Measurements from ENCODE around the gene TNFSF9. TPM values are rescaled to one million over a fixed set of nuclear protein-coding genes. Genes with fewer than 3 reads are reported as not detected.
A peak's percentile ranks its signal among the peaks of the same experiment; 100 is the strongest.

Gene TNFSF9
- total and polyA plus RNA-seq, 4 experiments from 2014 or later, result 0.29 to 3.3 (median 0.81) TPM

GRCh38 chr19:6518145-6518911 lies 12.5 kb upstream of the TNFSF9 start:
- CTCF ChIA-PET (ENCODE audit: partially characterized antibody), result interaction anchor here (0.7 to 4.5 kb wide), 6 partner anchors 14 to 408 kb away, joined by 3 to 54 read pairs (median 4); no protein-coding TSS in a partner anchor
- POLR2A ChIA-PET (ENCODE audit: partially characterized antibody), result interaction anchor here (1.3 kb wide), 2 partner anchors 59 to 372 kb away, joined by 3 to 4 read pairs; partner anchors contain the start of gene SLC25A23
- Histone ChIP-seq H3K9me3 (ENCODE audit: control insufficient read depth in 1 of 2, low read length in 2 of 2) (no peaks in the 10 kb centered on the region), H3K36me3 (ENCODE audit: insufficient read depth, low read length) (no peaks in the 10 kb centered on the region), H3K4me3 (ENCODE audit: low read length in 2 of 2) (no peak overlapping the region), H3K27me3 (ENCODE audit: insufficient read depth, low read length) (no peaks in the 10 kb centered on the region), H3K4me1 (ENCODE audit: insufficient read depth, low read length) (peaks cover 36% of the 10 kb centered on the region), H3K27ac (ENCODE audit: low read depth, low read length) (no peak overlapping the region)
- H3K4me3 Mint-ChIP-seq, result peak overlapping the region; percentile 35 to 74 (median 50)
- peak overlapping the region in 4 of 7 donors; percentile 3 to 65 (median 38) for H3K27ac Mint-ChIP-seq
- H3K36me3 Mint-ChIP-seq, result no peaks in the 10 kb centered on the region
- H3K4me1 Mint-ChIP-seq, result peaks cover 27 to 47% (median 35%) of the 10 kb centered on the region in 4 donors
- DNase-seq, result no peak
- peaks cover 0 to 3% (median 0%) of the 10 kb centered on the region in 8 donors for H3K9me3 Mint-ChIP-seq
- intact Hi-C loops (cut with micrococcal nuclease), result no loop called here
- H3K27me3 Mint-ChIP-seq, result no peaks in the 10 kb centered on the region

- CTCF ChIA-PET (ENCODE audit: partially characterized antibody), result interaction anchor here (4.5 kb wide), 1 partner anchor 344 kb away, joined by 54 read pairs; no protein-coding TSS in a partner anchor
- intact Hi-C loops (cut with micrococcal nuclease), result no loop called here
- no peaks in the 10 kb centered on the region for H3K36me3 ChIP-seq (ENCODE audit: insufficient read depth, low read length)
- H3K4me3 ChIP-seq (ENCODE audit: low read length in 2 of 2), result no peak overlapping the region
- no peaks in the 10 kb centered on the region for H3K9me3 ChIP-seq (ENCODE audit: control insufficient read depth in 1 of 2, low read length in 2 of 2)
- H3K27me3 ChIP-seq (ENCODE audit: insufficient read depth, low read length), result no peaks in the 10 kb centered on the region
- H3K4me3 Mint-ChIP-seq, result peak overlapping the region in 4 of 8 donors; percentile 15 to 62 (median 46)
- peak overlapping the region in 1 of 7 donors; percentile 13 for H3K27ac Mint-ChIP-seq
- H3K27ac ChIP-seq (ENCODE audit: low read depth, low read length), result no peak overlapping the region
- peaks cover 27 to 47% (median 35%) of the 10 kb centered on the region in 4 donors for H3K4me1 Mint-ChIP-seq
- DNase-seq, result no peak
- H3K27me3 Mint-ChIP-seq, result no peaks in the 10 kb centered on the region
- H3K4me1 ChIP-seq (ENCODE audit: insufficient read depth, low read length), result peaks cover 36% of the 10 kb centered on the region
- POLR2A ChIA-PET (ENCODE audit: partially characterized antibody), result interaction anchor here (0.6 kb wide), 1 partner anchor 53 kb away, joined by 3 read pairs; no protein-coding TSS in a partner anchor
- H3K36me3 Mint-ChIP-seq, result no peaks in the 10 kb centered on the region
- peaks cover 0 to 3% (median 0%) of the 10 kb centered on the region in 8 donors for H3K9me3 Mint-ChIP-seq
Observed at GRCh38 chr19:6519289-6519688, 11.5 kb upstream of the TNFSF9 start.

- ChIA-PET POLR2A (ENCODE audit: partially characterized antibody) (interaction anchor here (0.6 to 1.1 kb wide), 2 partner anchors 278 to 342 kb away, joined by 3 to 4 read pairs; no protein-coding TSS in a partner anchor), CTCF (ENCODE audit: partially characterized antibody) (interaction anchor here (1.0 to 1.5 kb wide), 2 partner anchors 211 to 342 kb away, joined by 4 to 7 read pairs; no protein-coding TSS in a partner anchor)
- H3K36me3 ChIP-seq (ENCODE audit: insufficient read depth, low read length), result no peaks in the 10 kb centered on the region
- no peaks in the 10 kb centered on the region for H3K36me3 Mint-ChIP-seq
- no peaks in the 10 kb centered on the region for H3K27me3 ChIP-seq (ENCODE audit: insufficient read depth, low read length)
- peak overlapping the region in 6 of 7 donors; percentile 58 to 85 (median 71) for H3K27ac Mint-ChIP-seq
- H3K27me3 Mint-ChIP-seq, result no peaks in the 10 kb centered on the region
- H3K4me1 Mint-ChIP-seq, result peaks cover 19 to 32% (median 26%) of the 10 kb centered on the region in 4 donors
- no peaks in the 10 kb centered on the region for H3K9me3 Mint-ChIP-seq
- peaks cover 27% of the 10 kb centered on the region for H3K4me1 ChIP-seq (ENCODE audit: insufficient read depth, low read length)
- peak; percentile 41 to 75 (median 55) for DNase-seq
- H3K4me3 Mint-ChIP-seq, result peak overlapping the region in 3 of 8 donors; percentile 22 to 69 (median 47)
- intact Hi-C loops (cut with micrococcal nuclease), result no loop called here
- H3K27ac ChIP-seq (ENCODE audit: low read depth, low read length), result no peak overlapping the region
- no peaks in the 10 kb centered on the region for H3K9me3 ChIP-seq (ENCODE audit: control insufficient read depth in 1 of 2, low read length in 2 of 2)
- no peak overlapping the region for H3K4me3 ChIP-seq (ENCODE audit: low read length in 2 of 2)
Observed at GRCh38 chr19:6521718-6522646, 8.8 kb upstream of the TNFSF9 start.

GRCh38 chr19:6522712-6523111 lies 8.1 kb upstream of the TNFSF9 start:
- H3K27me3 Mint-ChIP-seq, result no peaks in the 10 kb centered on the region
- intact Hi-C loops (cut with micrococcal nuclease), result no loop called here
- Histone ChIP-seq H3K27me3 (ENCODE audit: insufficient read depth, low read length) (no peaks in the 10 kb centered on the region), H3K4me3 (ENCODE audit: low read length in 2 of 2) (no peak overlapping the region), H3K4me1 (ENCODE audit: insufficient read depth, low read length) (peaks cover 20% of the 10 kb centered on the region), H3K27ac (ENCODE audit: low read depth, low read length) (no peak overlapping the region), H3K36me3 (ENCODE audit: insufficient read depth, low read length) (no peaks in the 10 kb centered on the region), H3K9me3 (ENCODE audit: control insufficient read depth in 1 of 2, low read length in 2 of 2) (no peaks in the 10 kb centered on the region)
- peaks cover 14 to 25% (median 20%) of the 10 kb centered on the region in 4 donors for H3K4me1 Mint-ChIP-seq
- ChIA-PET POLR2A (ENCODE audit: partially characterized antibody) (interaction anchor here (0.6 kb wide), 1 partner anchor 277 kb away, joined by 4 read pairs; no protein-coding TSS in a partner anchor), CTCF (ENCODE audit: partially characterized antibody) (no interaction called here)
- peak overlapping the region in 6 of 7 donors; percentile 58 to 85 (median 71) for H3K27ac Mint-ChIP-seq
- no peaks in the 10 kb centered on the region for H3K9me3 Mint-ChIP-seq
- no peak overlapping the region for H3K4me3 Mint-ChIP-seq
- no peak for DNase-seq
- H3K36me3 Mint-ChIP-seq, result no peaks in the 10 kb centered on the region

GRCh38 chr19:6524311-6524710 lies 6.5 kb upstream of the TNFSF9 start:
- ChIA-PET CTCF (ENCODE audit: partially characterized antibody) (no interaction called here), POLR2A (ENCODE audit: partially characterized antibody) (no interaction called here)
- Histone ChIP-seq H3K4me3 (ENCODE audit: low read length in 2 of 2) (no peak overlapping the region), H3K36me3 (ENCODE audit: insufficient read depth, low read length) (no peaks in the 10 kb centered on the region), H3K27ac (ENCODE audit: low read depth, low read length) (no peak overlapping the region), H3K4me1 (ENCODE audit: insufficient read depth, low read length) (peaks cover 11% of the 10 kb centered on the region), H3K27me3 (ENCODE audit: insufficient read depth, low read length) (no peaks in the 10 kb centered on the region), H3K9me3 (ENCODE audit: control insufficient read depth in 1 of 2, low read length in 2 of 2) (no peaks in the 10 kb centered on the region)
- Mint-ChIP-seq H3K4me3 (no peak overlapping the region), H3K36me3 (no peaks in the 10 kb centered on the region), H3K9me3 (no peaks in the 10 kb centered on the region), H3K4me1 (peaks cover 7 to 13% (median 9%) of the 10 kb centered on the region in 4 donors), H3K27ac (no peak overlapping the region), H3K27me3 (no peaks in the 10 kb centered on the region)
- no peak for DNase-seq
- intact Hi-C loops (cut with micrococcal nuclease), result no loop called here

GRCh38 chr19:6527893-6528543 lies 2.8 kb upstream of the TNFSF9 start:
- H3K4me3 Mint-ChIP-seq, result peak overlapping the region in 1 of 8 donors; percentile 11

More at GRCh38 chr19:6527893-6528543, 2.8 kb upstream of the TNFSF9 start:
- no peak overlapping the region for H3K27ac ChIP-seq (ENCODE audit: low read depth, low read length)
- H3K36me3 Mint-ChIP-seq, result no peaks in the 10 kb centered on the region
- peaks cover 27% of the 10 kb centered on the region for H3K4me1 ChIP-seq (ENCODE audit: insufficient read depth, low read length)
- H3K4me3 ChIP-seq (ENCODE audit: low read length in 2 of 2), result no peak overlapping the region
- CTCF ChIA-PET (ENCODE audit: partially characterized antibody), result no interaction called here
- H3K27me3 Mint-ChIP-seq, result peaks cover 13% of the 10 kb centered on the region in 2 donors
- no peak for DNase-seq
- POLR2A ChIA-PET (ENCODE audit: partially characterized antibody), result no interaction called here
- H3K27ac Mint-ChIP-seq, result peak overlapping the region in 6 of 7 donors; percentile 3 to 48 (median 25)
- no peaks in the 10 kb centered on the region for H3K36me3 ChIP-seq (ENCODE audit: insufficient read depth, low read length)
- intact Hi-C loops (cut with micrococcal nuclease), result no loop called here
- H3K9me3 ChIP-seq (ENCODE audit: control insufficient read depth in 1 of 2, low read length in 2 of 2), result no peaks in the 10 kb centered on the region
- peaks cover 12% of the 10 kb centered on the region for H3K27me3 ChIP-seq (ENCODE audit: insufficient read depth, low read length)
- H3K4me1 Mint-ChIP-seq, result peaks cover 21 to 36% (median 31%) of the 10 kb centered on the region in 4 donors
- peaks cover 0 to 3% (median 0%) of the 10 kb centered on the region in 8 donors for H3K9me3 Mint-ChIP-seq

All from CD4-positive, alpha-beta memory T cell (primary cell).